RWPE2 (cell line): ENCODE measurements around the gene SIX3.

Experiments used
- ATAC-seq: fragments of 200-7000 bp; cut with Tn5 transposase; 3 replicates; pipeline ENCODE4 v1.9.1; 2021; ENCODE audit warnings: low read depth
- DNase-seq: peaks from one replicate; pipeline ENCODE4 v3.0.0-alpha.2; 2020; ENCODE audit warnings: low spot score
- H3K27ac ChIP-seq: fragments of 450-650 bp; 2 replicates; pipeline ENCODE4 v1.5.1; 2017; ENCODE audit warnings: mild to moderate bottlenecking; ENCODE audit not compliant: poor library complexity, severe bottlenecking
- H3K27me3 ChIP-seq: fragments of 250-450 bp; sonication (Bioruptor Pico); 2 replicates; pipeline ENCODE4 v1.5.1; 2021; ENCODE audit warnings: mild to moderate bottlenecking, moderate library complexity; ENCODE audit not compliant: insufficient read depth, poor library complexity, severe bottlenecking
- H3K36me3 ChIP-seq: fragments of 250-450 bp; sonication (Bioruptor Pico); 2 replicates; pipeline ENCODE4 v1.5.1; 2020; ENCODE audit warnings: low read depth, mild to moderate bottlenecking, moderate library complexity
- H3K4me1 ChIP-seq: fragments of 250-450 bp; sonication (Bioruptor Pico); 2 replicates; pipeline ENCODE4 v1.5.1; 2021; ENCODE audit warnings: mild to moderate bottlenecking, moderate library complexity; ENCODE audit not compliant: insufficient read depth, poor library complexity, severe bottlenecking
- H3K4me3 ChIP-seq: fragments of 250-450 bp; sonication (Bioruptor Pico); 2 replicates; pipeline ENCODE4 v1.5.1; 2021; ENCODE audit warnings: mild to moderate bottlenecking, moderate library complexity; ENCODE audit not compliant: severe bottlenecking
- H3K9me3 ChIP-seq: fragments of 250-450 bp; sonication (Bioruptor Pico); 2 replicates; pipeline ENCODE4 v1.5.1; 2021; ENCODE audit warnings: mild to moderate bottlenecking, moderate library complexity; ENCODE audit not compliant: severe bottlenecking
- CTCF ChIP-seq: fragments of 450-650 bp; IDR thresholded peaks from one replicate; pipeline ENCODE4 v1.5.1; 2017; ENCODE audit warnings: mild to moderate bottlenecking, moderate library complexity; ENCODE audit not compliant: poor library complexity, severe bottlenecking

SIX3 gene

GRCh38 chr2:44994377-44994776, 52.9 kb downstream of the SIX3 start:
- ATAC-seq (no peak), DNase-seq (no peak)
- TF ChIP-seq CTCF, result no peak
- Histone ChIP-seq H3K27ac (no peak overlapping the region), H3K36me3 (no peaks in the 10 kb centered on the region), H3K27me3 (peaks cover 13% of the 10 kb centered on the region), H3K4me1 (no peaks in the 10 kb centered on the region), H3K9me3 (peaks cover 4% of the 10 kb centered on the region), H3K4me3 (no peak overlapping the region)
